ENCODE results near the gene ANXA1.

Gene ANXA1

DNA sequence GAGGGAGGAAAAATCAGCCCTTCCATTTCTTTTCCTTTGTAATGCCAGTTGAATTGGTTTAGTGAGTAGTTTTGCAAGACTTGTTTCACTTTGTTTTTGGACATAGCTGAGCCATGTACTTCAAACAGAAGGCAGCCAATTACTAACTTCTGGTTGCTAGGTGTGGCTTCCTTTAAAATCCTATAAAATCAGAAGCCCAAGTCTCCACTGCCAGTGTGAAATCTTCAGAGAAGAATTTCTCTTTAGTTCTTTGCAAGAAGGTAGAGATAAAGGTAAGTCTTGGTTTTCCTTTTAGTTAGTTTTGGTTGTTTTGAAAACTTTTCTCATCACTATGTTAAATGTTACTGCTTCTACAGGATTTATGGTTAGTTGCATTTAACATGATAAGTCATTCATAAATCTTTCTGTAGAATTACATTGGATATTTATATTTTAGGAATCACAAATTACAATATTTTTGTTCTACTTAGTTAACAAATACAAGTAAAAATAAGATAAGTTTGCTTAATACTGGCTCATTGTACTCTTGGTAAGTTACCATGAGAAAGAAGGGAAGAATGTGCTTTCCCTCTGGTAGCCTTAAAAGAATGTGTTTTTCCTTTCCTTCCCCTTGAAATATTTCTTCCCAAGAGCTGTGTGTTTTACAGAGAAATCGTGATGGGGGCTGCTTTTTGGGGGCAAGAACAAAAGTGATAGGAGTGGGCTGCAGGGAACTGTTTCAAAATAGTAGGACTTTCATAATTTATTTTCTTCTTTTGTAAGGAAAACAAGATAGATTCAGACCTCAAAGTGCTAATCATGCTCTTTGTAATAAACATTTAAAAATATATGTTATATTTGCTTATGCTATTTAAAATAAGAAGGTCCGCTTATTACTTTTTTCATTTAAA is at the start of gene ANXA1:
Gene ANXA1, plus strand, starts transcription at position 213 of the 890 bp plus-strand sequence. CDS start 6,671 bp downstream, outside the sequence.
- no peak for DNase-seq

DNA sequence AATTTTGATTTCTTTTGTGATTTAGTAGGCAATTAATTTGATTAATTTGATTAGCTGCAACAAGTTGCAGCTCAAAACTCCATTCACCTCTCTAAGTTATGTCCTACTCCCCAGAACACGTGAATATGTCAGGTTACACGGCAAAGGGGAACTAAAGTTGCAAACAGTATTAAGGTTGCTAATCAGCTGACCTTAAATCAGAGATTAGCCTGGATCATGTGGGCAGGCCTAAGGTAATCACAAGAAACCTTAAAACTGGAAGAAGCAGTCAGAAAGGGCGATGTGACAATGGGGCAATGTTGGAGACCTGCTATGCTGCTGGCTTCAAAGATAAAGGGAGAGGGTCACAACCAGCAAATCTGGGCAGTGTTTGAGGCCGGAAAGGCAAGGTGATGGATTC is 47.3 kb upstream of the ANXA1 start:
- no peak for DNase-seq

DNA sequence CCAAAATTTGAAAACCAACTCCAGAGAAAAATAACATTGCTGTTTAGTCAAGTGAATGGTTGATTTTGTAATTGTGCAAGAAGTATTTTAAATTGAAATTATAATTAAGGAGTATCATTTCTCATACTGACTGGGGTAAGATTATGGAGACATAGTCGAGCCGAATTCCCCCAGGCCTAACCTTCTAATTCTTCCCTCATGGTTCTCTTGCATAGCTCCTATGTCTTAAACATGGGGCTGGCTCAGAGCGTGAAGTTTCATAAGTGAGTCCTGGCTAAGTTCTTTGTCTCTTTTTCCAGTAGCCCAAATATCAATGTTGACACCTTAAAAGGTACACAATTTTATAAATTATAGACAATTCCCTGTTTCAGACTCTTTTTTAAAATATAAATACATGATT is 46.7 kb upstream of the ANXA1 start:
- DNase-seq: no peak

DNA sequence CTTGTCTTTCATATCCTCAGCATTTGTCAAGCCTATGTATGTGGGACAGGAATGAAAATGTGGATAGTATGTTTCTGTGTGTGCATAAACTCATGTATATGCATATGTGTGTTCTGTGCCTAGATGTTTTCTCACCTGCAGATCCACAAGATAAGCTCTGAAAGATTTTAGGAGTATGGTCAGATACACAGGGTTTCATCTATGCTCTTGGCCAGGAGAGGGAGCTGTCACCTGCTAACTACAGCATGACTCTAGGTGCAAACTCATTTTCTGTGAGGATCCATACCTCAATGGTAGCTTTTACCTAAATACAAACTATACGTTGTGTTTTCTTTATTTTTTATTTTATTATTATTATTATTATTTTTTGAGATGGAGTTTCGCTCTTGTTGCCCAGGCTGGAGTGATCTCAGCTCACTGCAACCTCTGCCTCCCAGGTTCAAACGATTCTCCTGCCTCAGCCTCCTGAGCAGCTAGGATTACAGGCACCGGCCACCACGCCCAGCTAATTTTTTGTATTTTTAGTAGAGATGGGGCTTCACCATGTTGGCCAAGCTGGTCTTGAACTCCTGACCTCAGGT is 44.1 kb upstream of the ANXA1 start:
- peak; percentile 61 to 71 for DNase-seq

- no peak for DNase-seq
These were observed 37.6 kb upstream of the ANXA1 start for GRCh38 chr9:73114058-73114457.

GRCh38 chr9:73114958-73115357 is 36.7 kb upstream of the ANXA1 start:
- no peak for DNase-seq

GRCh38 chr9:73116031-73116430 is 35.6 kb upstream of the ANXA1 start:
- DNase-seq: peak in 1 of 2 donors; percentile 6

- DNase-seq: no peak
These were observed 34.8 kb upstream of the ANXA1 start for GRCh38 chr9:73116880-73117279.

DNA sequence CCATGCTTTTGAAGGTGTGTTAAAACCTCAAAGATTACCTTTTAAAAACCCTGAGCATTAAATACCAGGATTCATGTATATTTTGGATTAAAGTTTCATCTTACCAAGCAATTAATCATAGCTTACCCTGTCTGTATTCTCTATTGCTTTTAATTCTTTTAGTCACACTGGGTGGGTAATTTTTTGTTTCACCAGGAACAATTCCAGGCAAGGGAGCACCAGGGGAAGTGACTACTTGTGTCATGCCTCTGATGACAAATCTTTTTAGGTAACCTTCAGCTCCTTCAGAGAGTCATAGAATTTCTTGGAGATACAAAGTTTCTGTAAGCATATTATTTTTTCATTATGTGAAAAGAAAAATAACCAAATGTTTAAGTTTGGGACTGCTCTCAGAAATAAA is 33.4 kb upstream of the ANXA1 start:
- DNase-seq: no peak

DNA sequence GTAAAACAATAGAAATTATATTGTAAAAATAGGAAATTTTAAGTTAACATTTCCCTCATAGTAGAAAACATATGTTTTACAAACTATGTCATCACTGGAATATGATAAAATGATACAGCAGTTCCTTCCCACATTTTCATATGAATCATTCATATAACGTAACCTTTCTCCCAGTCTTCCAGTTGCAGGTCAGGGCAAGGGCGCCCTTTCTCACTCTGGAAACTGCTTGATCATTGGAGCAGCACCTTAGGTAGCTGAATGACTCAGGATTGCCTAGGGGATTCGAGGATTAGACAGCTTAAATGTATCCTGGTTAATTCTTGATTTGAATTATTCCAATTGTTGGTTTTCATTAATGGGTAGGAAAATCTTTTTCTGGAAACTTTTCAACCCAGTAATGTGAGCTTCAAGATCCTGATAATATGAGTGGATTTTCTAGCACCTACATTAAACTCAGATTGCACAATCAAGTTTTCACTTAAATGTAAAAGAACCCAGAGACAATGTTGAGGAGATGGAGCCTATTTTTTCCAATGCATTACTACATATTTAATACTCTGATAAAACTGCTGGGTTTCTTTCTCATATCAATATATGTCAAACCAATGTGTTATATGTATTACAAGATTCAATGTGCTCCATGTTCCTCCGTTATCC is 32.6 kb upstream of the ANXA1 start:
- no peak for DNase-seq

DNA sequence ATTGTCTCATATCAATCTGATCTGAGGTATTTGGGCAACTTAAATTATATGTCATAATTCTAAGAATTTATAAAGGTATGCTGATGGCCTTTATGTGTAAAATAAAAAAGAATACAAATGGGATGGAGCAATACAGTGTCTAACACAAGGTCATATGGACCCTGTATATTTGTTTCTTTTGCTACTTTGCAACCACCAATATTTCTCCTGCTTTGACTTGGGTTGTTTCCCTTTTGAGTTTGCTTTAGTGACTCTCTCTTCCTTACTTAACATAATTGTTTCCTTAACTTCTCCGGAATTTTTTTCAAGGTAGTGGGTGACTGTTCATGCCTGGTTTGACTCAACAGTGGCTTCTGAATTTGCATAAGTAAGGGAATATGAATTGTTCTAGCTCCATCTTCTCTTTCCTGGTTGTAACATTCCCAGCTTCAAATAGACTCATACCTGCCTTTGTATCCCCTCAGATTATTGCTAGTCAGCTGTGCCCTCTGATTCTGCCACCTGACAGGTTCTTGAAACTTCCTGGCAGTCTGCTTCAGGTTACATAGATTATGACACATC is 30.2 kb upstream of the ANXA1 start:
- no peak for DNase-seq

DNA sequence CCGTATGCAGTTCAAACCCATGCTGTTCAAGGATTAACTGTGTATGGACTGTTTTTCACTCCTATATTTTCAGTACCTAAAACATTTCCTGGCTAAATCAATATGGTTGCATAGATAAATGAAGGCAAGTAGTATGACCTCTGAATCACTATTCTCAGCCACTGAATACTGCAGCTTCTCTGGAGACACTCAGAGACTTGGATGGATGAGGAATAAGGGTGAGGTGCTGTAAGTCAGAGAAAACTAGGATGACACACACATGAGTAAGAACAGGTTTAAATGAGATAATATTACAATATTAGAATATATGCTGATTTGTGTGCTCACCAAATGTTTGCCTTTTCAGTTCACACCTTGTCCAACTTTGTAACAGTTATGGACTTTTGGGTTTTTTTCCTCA is 26.0 kb upstream of the ANXA1 start:
- DNase-seq: no peak

- DNase-seq: no peak
These were observed 21.6 kb upstream of the ANXA1 start for GRCh38 chr9:73129941-73130685.

DNA sequence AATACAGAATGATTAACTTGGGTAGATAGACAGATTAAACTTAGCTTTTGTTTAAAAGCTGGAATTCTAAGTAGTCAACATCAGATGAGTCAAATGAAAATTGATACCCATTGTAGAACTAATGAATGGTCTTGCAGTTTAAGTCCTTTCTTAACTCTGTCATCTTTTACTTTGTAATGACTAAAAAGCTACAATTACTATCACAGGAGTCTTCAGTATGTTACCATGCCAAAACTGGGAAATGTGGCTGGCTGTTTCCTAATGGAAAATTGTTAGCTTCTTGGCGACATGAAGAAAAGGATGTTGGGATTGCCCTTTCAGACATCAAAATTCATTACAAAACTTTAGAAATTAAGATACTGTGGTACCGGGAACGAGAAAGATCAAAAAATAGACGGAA is 20.2 kb upstream of the ANXA1 start:
- DNase-seq: no peak

GRCh38 chr9:73132034-73132776 is 19.5 kb upstream of the ANXA1 start:
- DNase-seq: peak; percentile 58 to 63

DNA sequence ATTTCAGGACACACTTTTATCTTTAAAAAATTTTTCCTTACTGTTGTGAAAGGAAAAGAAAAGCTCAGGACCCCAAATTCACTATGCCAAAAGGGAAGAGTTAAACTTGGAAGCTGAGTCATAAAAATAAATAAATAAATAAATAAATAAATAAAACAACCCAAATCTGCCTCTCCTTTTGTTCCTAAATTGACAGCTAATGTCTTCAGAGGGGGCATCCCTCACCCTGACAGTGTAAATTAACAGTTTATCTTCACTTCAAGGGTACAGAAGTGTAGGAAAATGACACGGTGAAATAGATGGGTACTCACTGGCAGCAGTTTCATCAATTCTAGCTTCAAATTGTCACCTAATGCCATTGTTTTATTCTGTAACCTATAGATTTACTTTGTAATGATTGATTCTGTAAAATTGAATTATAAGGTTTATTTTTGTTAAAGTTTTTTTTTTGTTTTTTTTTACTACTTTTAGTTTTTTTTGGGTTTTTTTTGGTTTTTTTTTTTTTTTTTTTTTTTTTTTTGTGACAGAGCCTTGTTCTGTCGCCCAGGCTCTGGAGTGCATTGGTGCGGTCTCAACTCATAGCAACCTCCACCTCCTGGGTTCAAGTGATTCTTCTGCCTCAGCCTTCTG is 18.5 kb upstream of the ANXA1 start:
- no peak for DNase-seq

DNA sequence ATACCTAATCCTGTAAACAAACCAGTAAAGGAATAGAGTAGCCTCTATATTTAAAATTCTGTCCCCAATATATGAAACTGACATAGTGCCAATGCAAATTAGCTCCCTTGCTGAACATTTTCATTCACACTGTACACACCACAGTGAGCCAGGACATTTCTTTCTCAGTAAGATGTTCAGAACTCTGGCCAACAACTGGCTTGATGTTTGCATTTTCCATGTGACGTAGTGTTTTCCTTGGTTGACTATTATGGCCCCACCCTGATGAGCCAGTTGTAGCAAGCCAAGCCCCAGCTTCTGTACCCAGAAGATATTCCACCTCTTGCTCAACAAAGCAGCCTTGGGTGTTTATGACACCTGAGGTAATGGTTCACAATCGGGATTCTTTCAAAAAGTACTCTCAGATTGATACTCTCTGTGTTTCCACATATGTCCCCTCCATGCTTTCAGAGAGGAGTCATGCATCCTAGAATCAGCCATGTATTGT is 17.7 kb upstream of the ANXA1 start:
- DNase-seq: no peak

DNA sequence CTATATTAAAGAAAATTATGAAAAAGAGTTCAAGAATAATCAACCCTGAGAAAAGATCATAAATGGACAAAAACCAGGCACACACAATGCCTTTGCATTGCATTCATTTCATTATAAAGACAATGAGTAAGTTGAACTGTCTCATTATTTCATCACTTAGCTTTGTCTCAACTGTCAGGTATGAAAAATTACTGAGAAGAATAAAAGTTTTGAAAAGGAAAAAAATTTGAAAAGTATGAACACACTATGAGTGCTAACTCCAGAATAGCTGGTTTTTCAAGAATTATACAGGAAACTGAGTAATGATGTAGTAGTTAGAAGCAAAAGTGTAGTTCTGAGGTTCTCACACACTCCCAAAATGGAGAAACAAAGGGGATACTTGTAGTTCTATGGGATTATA is 16.3 kb upstream of the ANXA1 start:
- DNase-seq: no peak

DNA sequence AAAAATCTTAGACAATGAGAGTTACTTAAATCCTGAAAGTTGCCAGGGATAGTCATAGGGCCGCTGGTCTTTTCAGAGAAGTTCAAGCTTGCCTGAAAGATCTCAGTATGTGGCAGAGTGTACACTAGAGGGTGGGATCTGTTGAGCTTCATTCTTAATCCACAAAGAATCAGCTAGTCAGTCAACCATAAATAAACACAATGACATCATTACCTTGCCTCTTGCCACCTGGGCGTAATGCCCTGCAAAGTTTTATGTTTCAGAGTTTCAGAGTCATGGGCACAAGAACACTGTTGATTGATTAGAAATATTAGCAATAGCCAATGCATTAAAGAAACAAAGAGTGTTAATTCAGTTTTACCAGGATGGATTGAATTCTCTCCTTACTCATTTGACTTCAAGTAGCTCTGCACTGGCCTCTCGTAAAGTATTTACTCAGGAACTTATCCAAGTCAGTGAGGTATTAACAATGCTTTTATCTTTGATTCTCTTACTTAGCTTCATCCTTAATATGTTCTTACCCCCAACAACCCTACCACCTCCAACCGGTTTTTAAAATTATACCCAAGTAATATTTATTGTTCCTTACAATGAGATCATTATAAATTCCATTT is 14.3 kb upstream of the ANXA1 start:
- no peak for DNase-seq

- no peak for DNase-seq
These were observed 13.8 kb upstream of the ANXA1 start for GRCh38 chr9:73137914-73138313.

DNA sequence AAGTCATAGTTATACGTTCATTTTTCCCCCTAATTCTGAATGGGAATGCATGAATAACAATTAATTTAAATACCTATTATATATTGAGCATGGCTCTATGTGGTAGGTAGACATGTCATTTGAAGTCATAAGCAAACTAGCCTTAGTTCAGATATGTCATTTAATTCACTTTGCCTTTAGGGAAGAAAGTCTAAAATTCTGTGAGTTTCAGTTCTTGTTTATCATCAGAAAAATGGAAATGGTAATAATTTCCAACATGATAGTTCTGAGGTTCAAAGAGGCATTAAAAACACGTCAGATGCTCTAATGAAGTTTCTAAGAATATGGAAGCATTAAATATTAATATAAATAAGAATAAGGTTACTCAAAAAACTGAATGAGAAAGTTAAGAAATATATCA is 13.1 kb upstream of the ANXA1 start:
- DNase-seq: no peak

Data from activated CD4-positive, alpha-beta T cell treated with anti-CD3 and anti-CD28 coated beads for 4 hours (primary cell).